Smooth muscle cell of bladder (primary cell): ENCODE data around the gene USP17L19. TPM values are rescaled to one million over a fixed set of nuclear protein-coding genes. Genes with fewer than 3 reads are reported as not detected.

Source experiments
- total RNA-seq: library from RNA; depleted of rRNA; stranded (reverse); fragments of >200 nt; gene quantifications from 2 replicates; pipeline ENCODE4 v1.2.3, GENCODE V29; 2014

USP17L19 gene
- total RNA-seq, result not detected in 2 replicates

DNA sequence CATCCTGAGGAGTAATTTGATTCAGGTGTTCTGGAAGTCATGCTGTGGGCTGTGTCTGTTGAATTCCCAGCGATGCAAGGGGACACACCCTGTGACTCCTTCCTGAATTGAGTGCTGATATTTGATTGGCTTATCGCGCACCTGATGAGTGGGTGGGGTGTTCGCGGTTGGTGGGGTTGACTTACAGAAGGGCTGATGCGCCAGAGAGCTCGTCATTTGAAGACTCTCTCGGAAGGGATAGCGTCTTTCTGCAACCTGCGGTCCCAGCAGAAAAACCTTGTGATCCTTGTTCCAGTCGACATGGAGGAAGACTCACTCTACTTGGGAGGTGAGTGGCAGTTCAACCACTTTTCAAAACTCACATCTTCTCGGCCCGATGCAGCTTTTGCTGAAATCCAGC is at the start of gene USP17L19:
Gene USP17L19, plus strand, starts transcription at position 301 of the 400 bp plus-strand sequence. Its CDS starts 0 bp downstream, at position 301.

GRCh38 chr4:9210357-9210756 is 42.8 kb upstream of the USP17L19 start, which contains the start of gene USP17L10:
Gene USP17L10 (plus strand): TSS chr4:9210657. CDS start chr4:9210657, 0 bp downstream.

DNA sequence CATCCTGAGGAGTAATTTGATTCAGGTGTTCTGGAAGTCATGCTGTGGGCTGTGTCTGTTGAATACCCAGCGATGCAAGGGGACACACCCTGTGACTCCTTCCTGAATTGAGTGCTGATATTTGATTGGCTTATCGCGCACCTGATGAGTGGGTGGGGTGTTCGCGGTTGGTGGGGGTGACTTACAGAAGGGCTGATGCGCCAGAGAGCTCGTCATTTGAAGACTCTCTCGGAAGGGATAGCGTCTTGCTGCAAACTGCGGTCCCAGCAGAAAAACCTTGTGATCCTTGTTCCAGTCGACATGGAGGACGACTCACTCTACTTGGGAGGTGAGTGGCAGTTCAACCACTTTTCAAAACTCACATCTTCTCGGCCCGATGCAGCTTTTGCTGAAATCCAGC is 38.1 kb upstream of the USP17L19 start, which contains the start of gene USP17L11:
Gene USP17L11, plus strand, starts transcription at position 301 of the 400 bp plus-strand sequence. Its CDS starts 0 bp downstream, at position 301.

GRCh38 chr4:9219852-9220251 is 33.3 kb upstream of the USP17L19 start, which contains the start of gene USP17L12:
Gene USP17L12 (plus strand): TSS chr4:9220152. CDS start chr4:9220152, 0 bp downstream.

DNA sequence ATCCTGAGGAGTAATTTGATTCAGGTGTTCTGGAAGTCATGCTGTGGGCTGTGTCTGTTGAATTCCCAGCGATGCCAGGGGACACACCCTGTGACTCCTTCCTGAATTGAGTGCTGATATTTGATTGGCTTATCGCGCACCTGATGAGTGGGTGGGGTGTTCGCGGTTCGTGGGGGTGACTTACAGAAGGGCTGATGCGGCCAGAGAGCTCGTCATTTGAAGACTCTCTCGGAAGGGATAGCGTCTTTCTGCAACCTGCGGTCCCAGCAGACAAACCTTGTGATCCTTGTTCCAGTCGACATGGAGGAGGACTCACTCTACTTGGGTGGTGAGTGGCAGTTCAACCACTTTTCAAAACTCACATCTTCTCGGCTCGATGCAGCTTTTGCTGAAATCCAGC is 28.6 kb upstream of the USP17L19 start, which contains the start of gene USP17L13:
Gene USP17L13, plus strand, starts transcription at position 301 of the 400 bp plus-strand sequence. Its CDS starts 0 bp downstream, at position 301.

DNA sequence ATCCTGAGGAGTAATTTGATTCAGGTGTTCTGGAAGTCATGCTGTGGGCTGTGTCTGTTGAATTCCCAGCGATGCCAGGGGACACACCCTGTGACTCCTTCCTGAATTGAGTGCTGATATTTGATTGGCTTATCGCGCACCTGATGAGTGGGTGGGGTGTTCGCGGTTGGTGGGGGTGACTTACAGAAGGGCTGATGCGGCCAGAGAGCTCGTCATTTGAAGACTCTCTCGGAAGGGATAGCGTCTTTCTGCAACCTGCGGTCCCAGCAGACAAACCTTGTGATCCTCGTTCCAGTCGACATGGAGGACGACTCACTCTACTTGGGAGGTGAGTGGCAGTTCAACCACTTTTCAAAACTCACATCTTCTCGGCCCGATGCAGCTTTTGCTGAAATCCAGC is 19.1 kb upstream of the USP17L19 start, which contains the start of gene USP17L15:
Gene USP17L15, plus strand, starts transcription at position 301 of the 400 bp plus-strand sequence. Its CDS starts 0 bp downstream, at position 301.

GRCh38 chr4:9243579-9243978 is 9.6 kb upstream of the USP17L19 start, which contains the start of gene USP17L17:
Gene USP17L17 (plus strand): TSS chr4:9243879. CDS start chr4:9243879, 0 bp downstream.

GRCh38 chr4:9247953-9248680 is 5.1 kb upstream of the USP17L19 start, which contains the start of gene USP17L18:
Gene USP17L18 (plus strand): TSS chr4:9248630. CDS start chr4:9248630, 0 bp downstream.

GRCh38 chr4:9257824-9258223 is 4.6 kb downstream of the USP17L19 start, which contains the start of gene USP17L20:
Gene USP17L20 (plus strand): TSS chr4:9258124. CDS start chr4:9258124, 0 bp downstream.

GRCh38 chr4:9262572-9262971 is 9.4 kb downstream of the USP17L19 start, which contains the start of gene USP17L21:
Gene USP17L21 (plus strand): TSS chr4:9262872. CDS start chr4:9262872, 0 bp downstream.

GRCh38 chr4:9267319-9267718 is 14.1 kb downstream of the USP17L19 start, which contains the start of gene USP17L22:
Gene USP17L22 (plus strand): TSS chr4:9267619. CDS start chr4:9267619, 0 bp downstream.

Other genes with a start within 250 kb of the USP17L19 start
- gene FAM90A26, start 83.0 kb upstream of the USP17L19 start, total RNA-seq, result not detected in 2 replicates
- gene USP17L10, start 42.7 kb upstream of the USP17L19 start, total RNA-seq, result not detected in 2 replicates
- under 0.01 TPM in 1 of 2 replicates, not detected in the other for gene USP17L11, start 38.0 kb upstream of the USP17L19 start, total RNA-seq
- gene USP17L12, start 33.2 kb upstream of the USP17L19 start, total RNA-seq, result not detected in 2 replicates
- not detected in 2 replicates for gene USP17L13, start 28.5 kb upstream of the USP17L19 start, total RNA-seq
- not detected in 2 replicates for gene USP17L15, start 19.0 kb upstream of the USP17L19 start, total RNA-seq
- not detected in 2 replicates for gene USP17L17, start 9.5 kb upstream of the USP17L19 start, total RNA-seq
- not detected in 2 replicates for gene USP17L18, start 4.7 kb upstream of the USP17L19 start, total RNA-seq
- gene USP17L20, start 4.7 kb downstream of the USP17L19 start, total RNA-seq, result not detected in 2 replicates
- gene USP17L21, start 9.5 kb downstream of the USP17L19 start, total RNA-seq, result not detected in 2 replicates
- not detected in 2 replicates for gene USP17L22, start 14.2 kb downstream of the USP17L19 start, total RNA-seq
- not detected in 2 replicates for gene USP17L24, start 71.8 kb downstream of the USP17L19 start, total RNA-seq
- not detected in 2 replicates for gene USP17L25, start 76.5 kb downstream of the USP17L19 start, total RNA-seq
- not detected in 2 replicates for gene USP17L26, start 81.3 kb downstream of the USP17L19 start, total RNA-seq
- gene USP17L5, start 86.0 kb downstream of the USP17L19 start, total RNA-seq, result not detected in 2 replicates
- not detected in 2 replicates for gene USP17L27, start 90.8 kb downstream of the USP17L19 start, total RNA-seq
- gene USP17L28, start 95.5 kb downstream of the USP17L19 start, total RNA-seq, result not detected in 2 replicates
- not detected in 2 replicates for gene USP17L29, start 100.3 kb downstream of the USP17L19 start, total RNA-seq
- not detected in 2 replicates for gene USP17L30, start 109.8 kb downstream of the USP17L19 start, total RNA-seq
- not detected in 2 replicates for gene DEFB131A, start 191.0 kb downstream of the USP17L19 start, total RNA-seq